Effector memory CD8-positive, alpha-beta T cell (primary cell): ENCODE measurements around the gene ANGPTL2.

Experiments
- ATAC-seq: fragments of 150-1000 bp; cut with Tn5 transposase; replicated peaks from 2 replicates; pipeline ENCODE4 v1.10.0; 2021; ENCODE audit warnings: mild to moderate bottlenecking, moderate library complexity
- DNase-seq, 3 experiments: peaks; one replicate each; pipeline ENCODE4 v3.0.0; 2021
- H3K27ac Mint-ChIP-seq, 2 donors: one replicate each; pipeline ENCODE4 v1.8.0; 2022; ENCODE audit warnings: mild to moderate bottlenecking in 2 of 2, mixed read lengths in 2 of 2, moderate library complexity in 2 of 2
- H3K27me3 Mint-ChIP-seq, 2 donors: one replicate each; pipeline ENCODE4 v1.8.0; 2022; ENCODE audit warnings: mixed read lengths in 2 of 2
- H3K36me3 Mint-ChIP-seq: one replicate; pipeline ENCODE4 v1.8.0; 2022; ENCODE audit warnings: mild to moderate bottlenecking, moderate library complexity, mixed read lengths; ENCODE audit not compliant: insufficient read depth
- H3K4me1 Mint-ChIP-seq, 2 donors: one replicate each; pipeline ENCODE4 v1.8.0; 2022; ENCODE audit warnings: low read depth in 2 of 2, mixed read lengths in 2 of 2
- H3K4me3 Mint-ChIP-seq, 2 donors: one replicate each; pipeline ENCODE4 v1.8.0; 2022; ENCODE audit warnings: mild to moderate bottlenecking in 2 of 2, mixed read lengths in 2 of 2, moderate library complexity in 2 of 2
- H3K9me3 Mint-ChIP-seq, 2 donors: one replicate each; pipeline ENCODE4 v1.8.0; 2022; ENCODE audit warnings: mixed read lengths in 2 of 2

Gene ANGPTL2

DNA sequence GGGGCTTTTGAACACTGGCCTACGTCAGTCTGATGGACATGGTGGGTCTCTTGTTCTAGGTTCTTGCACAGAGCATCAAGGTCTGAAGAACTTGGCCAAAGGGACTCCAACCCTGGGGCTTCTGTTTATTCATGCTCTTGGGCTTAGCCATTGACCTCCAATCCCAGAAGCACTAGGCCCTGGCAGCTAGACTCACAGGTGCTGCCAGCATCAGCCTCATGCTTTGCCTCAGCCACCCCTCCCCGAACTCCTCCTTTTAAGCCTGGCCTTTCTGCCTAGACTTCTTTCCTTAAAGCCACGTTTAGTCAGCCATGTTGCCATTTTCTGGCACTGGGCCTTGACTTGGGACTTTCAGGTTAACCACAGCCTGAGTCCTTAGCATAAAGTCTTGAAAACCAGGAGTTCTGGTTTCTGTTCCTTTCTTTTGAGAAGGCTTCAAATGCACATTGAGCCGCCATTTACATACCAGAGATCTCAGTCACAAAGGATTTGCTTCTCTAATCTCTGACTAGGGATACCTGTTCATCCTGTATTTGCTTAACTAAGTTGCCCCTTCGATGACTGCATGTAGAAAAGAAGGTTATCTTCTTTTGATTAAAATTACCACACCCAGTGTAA, 54.7 kb downstream of the ANGPTL2 start:
- Mint-ChIP-seq H3K4me1 (peaks cover 0 to 6% of the 10 kb centered on the region in 2 donors), H3K9me3 (peaks cover 0 to 8% of the 10 kb centered on the region in 2 donors), H3K36me3 (peaks cover 6% of the 10 kb centered on the region), H3K4me3 (no peak overlapping the region), H3K27me3 (no peaks in the 10 kb centered on the region), H3K27ac (peak overlapping the region in 1 of 2 donors; percentile 14)
- ATAC-seq = no peak
- no peak for DNase-seq

DNA sequence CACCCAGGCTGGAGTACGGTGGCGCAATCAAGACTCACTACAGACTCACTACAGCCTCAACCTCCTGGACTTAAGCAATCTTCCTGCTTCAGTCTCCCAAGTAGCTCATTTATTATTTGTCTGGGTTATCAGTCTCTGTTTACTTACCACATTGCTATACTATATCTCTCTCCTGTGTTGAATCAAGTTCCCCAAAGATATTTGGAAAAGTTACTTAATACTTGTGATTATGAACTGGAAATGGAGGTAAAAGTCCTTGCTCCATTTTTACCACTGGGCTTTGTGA, 55.6 kb downstream of the ANGPTL2 start:
- Mint-ChIP-seq H3K27me3 (no peaks in the 10 kb centered on the region), H3K4me1 (peaks cover 0 to 6% of the 10 kb centered on the region in 2 donors), H3K27ac (no peak overlapping the region), H3K4me3 (no peak overlapping the region), H3K9me3 (peaks cover 0 to 3% of the 10 kb centered on the region in 2 donors), H3K36me3 (peaks cover 2% of the 10 kb centered on the region)
- DNase-seq = no peak
- no peak for ATAC-seq

DNA sequence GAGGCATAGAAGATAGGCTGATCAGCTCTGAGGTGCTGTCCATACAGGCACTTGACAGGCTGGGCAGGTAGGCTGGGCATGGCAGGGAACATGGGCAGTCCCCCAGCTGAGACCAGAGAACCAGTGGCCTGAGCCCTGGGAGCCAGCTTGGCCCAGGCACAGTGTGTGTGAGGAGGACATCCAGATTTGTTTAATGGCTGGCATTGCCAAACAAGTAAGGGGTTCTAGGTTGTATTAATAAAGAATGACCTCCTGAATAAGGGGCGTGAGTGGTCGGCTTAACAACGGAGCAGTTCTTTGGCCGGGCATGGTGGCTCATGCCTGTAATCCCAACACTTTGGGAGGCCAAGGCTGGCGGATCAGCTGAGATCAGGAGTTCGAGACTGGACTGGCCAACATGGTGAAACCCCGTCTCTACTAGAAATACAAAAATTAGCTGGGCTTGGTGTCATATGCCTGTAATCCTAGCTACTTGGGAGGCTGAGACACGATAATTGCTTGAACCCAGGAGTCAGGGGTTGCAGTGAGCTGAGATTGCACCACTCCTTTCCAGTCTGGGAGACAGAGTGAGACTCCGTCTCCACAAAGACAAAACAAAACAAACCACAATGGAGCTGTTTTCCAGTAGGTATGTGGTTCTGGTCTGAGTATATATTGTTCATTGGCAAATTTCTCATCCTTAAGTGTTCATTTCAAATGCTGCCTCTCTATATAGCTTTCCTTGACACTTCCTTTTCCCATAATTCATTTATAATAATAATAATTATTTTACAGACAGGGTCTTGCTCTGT, 56.2 kb downstream of the ANGPTL2 start:
- no peaks in the 10 kb centered on the region for H3K27me3 Mint-ChIP-seq

DNA sequence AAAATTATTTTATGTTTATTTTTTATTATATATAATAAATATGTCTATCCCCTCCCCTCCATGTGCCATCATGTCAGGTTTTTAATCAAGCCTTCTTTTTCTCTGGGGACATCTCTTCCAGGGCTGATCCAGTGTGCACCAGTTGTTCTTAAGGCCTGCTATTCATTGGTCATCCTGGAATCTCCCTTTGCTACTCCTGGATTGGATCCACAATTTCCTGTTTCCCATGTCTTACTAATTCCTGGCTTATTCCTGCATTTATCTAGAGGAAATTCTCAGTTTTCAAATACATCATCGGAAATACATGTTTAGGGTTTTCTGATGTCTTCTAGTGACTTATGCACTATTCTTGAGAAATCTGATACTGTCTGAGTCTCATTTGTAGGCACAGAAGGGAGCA, 56.8 kb downstream of the ANGPTL2 start:
- Mint-ChIP-seq H3K4me3 (no peak overlapping the region), H3K27ac (no peak overlapping the region), H3K9me3 (no peaks in the 10 kb centered on the region), H3K36me3 (peaks cover 2% of the 10 kb centered on the region), H3K27me3 (no peaks in the 10 kb centered on the region), H3K4me1 (peaks cover 0 to 6% of the 10 kb centered on the region in 2 donors)
- DNase-seq (no peak), ATAC-seq (no peak)

More for the DNA sequence above, 56.2 kb downstream of the ANGPTL2 start:
- no peaks in the 10 kb centered on the region for H3K9me3 Mint-ChIP-seq
- DNase-seq (no peak), ATAC-seq (no peak)
- no peak overlapping the region for H3K4me3 Mint-ChIP-seq
- H3K36me3 Mint-ChIP-seq = peaks cover 2% of the 10 kb centered on the region
- no peak overlapping the region for H3K27ac Mint-ChIP-seq
- peaks cover 0 to 6% of the 10 kb centered on the region in 2 donors for H3K4me1 Mint-ChIP-seq

DNA sequence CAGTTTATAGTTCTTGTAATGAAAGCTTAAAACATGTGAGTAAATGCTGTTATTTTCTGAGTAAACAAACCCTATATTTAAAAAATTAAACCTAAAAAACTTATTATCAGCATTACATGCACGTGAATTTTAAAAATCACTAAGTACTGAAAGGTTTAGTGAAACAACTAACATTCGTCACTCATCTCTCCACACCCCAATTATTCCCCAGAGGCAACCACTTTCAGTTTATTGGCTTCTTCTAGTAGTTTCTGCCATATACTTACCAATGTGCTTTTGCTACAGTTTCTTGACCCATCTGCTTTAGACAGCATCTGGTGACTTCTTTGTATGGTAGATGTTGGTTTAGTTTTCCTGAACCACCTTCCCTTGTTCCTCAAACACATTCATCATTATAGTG, 58.1 kb downstream of the ANGPTL2 start:
- no peak overlapping the region for H3K4me3 Mint-ChIP-seq
- ATAC-seq (no peak), DNase-seq (no peak)
- no peak overlapping the region for H3K27ac Mint-ChIP-seq
- peaks cover 4 to 13% of the 10 kb centered on the region in 2 donors for H3K4me1 Mint-ChIP-seq
- H3K9me3 Mint-ChIP-seq = no peaks in the 10 kb centered on the region
- H3K27me3 Mint-ChIP-seq = no peaks in the 10 kb centered on the region
- H3K36me3 Mint-ChIP-seq = no peaks in the 10 kb centered on the region

DNA sequence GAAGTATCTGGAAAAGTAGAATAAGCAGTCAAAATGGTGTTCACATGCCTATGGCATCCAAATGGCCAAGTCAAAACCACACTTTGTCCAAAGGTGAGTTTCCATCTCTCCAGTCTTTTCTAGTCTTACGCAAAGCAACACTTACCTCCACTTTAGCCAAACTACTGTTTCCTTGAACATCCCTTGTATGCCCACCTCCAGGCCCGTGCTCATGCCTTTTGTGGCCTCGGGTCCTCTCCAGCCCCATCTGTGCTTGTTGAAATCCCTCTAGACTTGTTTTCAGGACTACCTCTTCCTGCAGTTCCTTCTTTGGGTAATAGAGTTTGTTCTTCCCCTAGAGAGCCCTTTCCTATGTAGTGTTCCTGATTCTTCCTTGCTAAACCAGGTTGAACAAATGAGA, 61.0 kb downstream of the ANGPTL2 start:
- Mint-ChIP-seq H3K9me3 (no peaks in the 10 kb centered on the region), H3K4me3 (no peak overlapping the region), H3K36me3 (no peaks in the 10 kb centered on the region), H3K27ac (no peak overlapping the region), H3K4me1 (peaks cover 16 to 24% of the 10 kb centered on the region in 2 donors), H3K27me3 (no peaks in the 10 kb centered on the region)
- ATAC-seq = no peak
- DNase-seq = no peak

DNA sequence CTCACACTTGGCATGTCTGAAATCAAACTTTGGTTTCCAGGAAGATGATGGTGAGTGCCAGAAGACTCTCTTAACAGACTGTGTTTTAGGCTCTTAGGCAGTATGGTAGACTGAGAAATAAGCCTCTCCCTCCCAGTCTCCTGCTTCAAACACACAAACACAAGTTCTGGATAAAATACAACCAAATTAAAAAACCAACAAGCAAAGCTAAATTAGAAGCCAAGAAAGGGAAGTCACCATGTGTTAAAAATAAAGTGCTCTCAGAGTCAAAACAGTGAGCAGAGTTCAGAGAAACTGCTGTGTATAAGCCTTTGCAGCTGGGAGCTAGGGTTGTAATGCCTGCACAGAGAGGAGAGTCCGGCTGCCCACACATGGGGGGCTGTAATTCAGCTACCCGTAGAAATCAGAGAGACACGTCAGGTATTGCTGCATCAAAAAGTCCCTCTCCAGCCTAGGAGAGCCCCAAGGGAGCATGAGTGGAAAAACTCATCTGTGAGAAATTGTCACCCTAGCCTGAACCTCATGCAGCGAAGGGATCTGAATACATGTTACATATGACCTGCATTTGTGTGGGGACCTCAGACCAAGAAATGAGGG, 62.6 kb downstream of the ANGPTL2 start:
- Mint-ChIP-seq H3K36me3 (no peaks in the 10 kb centered on the region), H3K4me1 (peaks cover 16 to 23% of the 10 kb centered on the region in 2 donors), H3K9me3 (no peaks in the 10 kb centered on the region), H3K4me3 (no peak overlapping the region), H3K27ac (peak overlapping the region; percentile 2 to 69), H3K27me3 (no peaks in the 10 kb centered on the region)
- DNase-seq (no peak), ATAC-seq (no peak)

DNA sequence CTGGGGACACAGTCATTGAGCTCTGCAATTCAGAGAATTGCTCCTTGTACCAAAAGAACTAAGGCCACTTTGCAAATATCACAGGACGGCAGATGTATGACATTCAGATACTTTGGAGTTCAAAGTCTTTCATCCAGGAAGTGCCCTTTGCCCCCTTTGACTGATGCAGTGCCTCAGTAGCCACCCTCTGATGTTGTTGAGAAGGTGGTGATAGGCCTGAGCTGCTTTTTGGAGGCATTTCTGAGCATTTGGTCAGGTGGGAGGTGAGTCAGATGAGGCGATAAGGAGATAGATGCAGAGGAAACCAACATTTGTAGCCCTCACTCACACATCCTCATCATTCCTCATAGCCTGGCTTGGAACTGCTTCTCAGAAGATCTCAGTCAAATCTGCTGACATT, 63.4 kb downstream of the ANGPTL2 start:
- Mint-ChIP-seq H3K9me3 (no peaks in the 10 kb centered on the region), H3K27me3 (no peaks in the 10 kb centered on the region), H3K27ac (no peak overlapping the region), H3K36me3 (no peaks in the 10 kb centered on the region), H3K4me1 (peaks cover 16 to 18% of the 10 kb centered on the region in 2 donors), H3K4me3 (no peak overlapping the region)
- no peak for ATAC-seq
- no peak for DNase-seq

DNA sequence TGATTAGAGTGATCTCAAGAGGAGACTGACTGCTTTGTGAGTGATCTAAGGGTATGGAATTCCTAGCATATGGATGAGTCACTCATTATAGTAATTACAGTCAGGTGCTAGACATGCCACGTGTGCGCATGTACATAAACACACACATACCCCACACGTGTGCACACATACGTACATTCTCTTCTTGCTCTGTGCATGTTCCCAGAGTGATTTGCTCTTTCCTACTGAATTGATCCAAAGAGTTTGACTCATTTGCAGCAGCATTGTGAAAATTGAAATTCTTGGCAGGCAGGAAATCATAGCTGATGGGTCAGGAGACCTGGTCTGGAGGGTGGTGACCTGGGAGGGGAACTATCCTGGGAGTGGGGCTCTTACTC, 63.8 kb downstream of the ANGPTL2 start:
- Mint-ChIP-seq H3K9me3 (no peaks in the 10 kb centered on the region), H3K4me1 (peaks cover 16 to 18% of the 10 kb centered on the region in 2 donors), H3K27me3 (no peaks in the 10 kb centered on the region), H3K27ac (no peak overlapping the region), H3K36me3 (no peaks in the 10 kb centered on the region), H3K4me3 (no peak overlapping the region)
- ATAC-seq (no peak), DNase-seq (no peak)

DNA sequence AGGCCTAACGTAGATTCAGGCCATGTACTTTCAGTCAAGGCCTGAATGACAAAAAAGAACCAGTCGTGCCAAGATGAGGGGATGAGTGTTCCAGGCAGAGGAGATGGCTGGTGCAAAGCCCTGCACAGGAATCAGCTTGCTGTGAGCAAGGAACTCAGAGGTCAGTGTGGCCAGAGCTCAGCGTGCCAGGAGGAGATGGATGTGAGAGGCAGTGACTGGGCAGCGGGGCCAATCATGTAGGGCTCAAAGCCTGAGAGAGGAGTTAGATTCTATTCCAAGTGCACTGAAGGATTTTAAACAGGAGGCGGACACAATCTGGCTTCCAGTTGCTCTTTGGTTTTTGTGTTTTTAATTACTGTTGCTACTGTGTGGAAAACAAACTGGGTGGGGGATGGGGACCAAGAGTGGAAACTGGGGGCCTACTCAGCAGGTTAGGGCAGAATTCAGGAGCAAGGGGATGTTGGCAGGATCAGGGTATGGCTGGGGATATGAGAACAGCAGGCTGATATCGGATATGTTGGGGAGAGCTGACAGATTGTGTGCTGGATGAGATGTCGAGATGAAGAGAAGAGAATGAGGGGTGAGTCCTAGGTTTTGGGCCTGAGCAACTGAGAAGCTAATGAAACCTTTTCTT, 64.3 kb downstream of the ANGPTL2 start:
- H3K36me3 Mint-ChIP-seq = no peaks in the 10 kb centered on the region
- H3K9me3 Mint-ChIP-seq = no peaks in the 10 kb centered on the region
- no peak for DNase-seq
- no peak for ATAC-seq
- no peaks in the 10 kb centered on the region for H3K27me3 Mint-ChIP-seq
- peaks cover 16 to 18% of the 10 kb centered on the region in 2 donors for H3K4me1 Mint-ChIP-seq
- H3K27ac Mint-ChIP-seq = peak overlapping the region; percentile 19 to 25
- H3K4me3 Mint-ChIP-seq = no peak overlapping the region

DNA sequence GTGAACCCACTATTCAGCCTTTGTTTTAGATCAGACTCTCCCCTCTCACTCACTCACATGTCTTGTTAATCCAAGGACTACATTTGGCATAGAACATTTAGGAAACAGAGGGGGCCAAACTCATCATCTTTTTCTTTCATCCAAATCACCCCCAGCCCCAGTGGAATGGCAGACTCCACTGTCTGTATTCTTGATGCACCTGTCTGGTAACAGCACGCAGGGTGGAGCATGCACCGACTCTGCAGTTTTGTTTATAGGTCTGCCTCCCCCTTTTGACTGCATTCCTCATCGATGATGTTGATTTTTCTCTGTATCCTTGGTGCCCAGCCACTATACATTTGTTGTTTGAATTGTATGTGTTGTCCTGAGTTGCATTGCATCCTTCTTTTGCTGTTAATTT, 66.0 kb downstream of the ANGPTL2 start:
- H3K27ac Mint-ChIP-seq = peak overlapping the region; percentile 25 to 36
- H3K9me3 Mint-ChIP-seq = no peaks in the 10 kb centered on the region
- H3K27me3 Mint-ChIP-seq = no peaks in the 10 kb centered on the region
- H3K36me3 Mint-ChIP-seq = no peaks in the 10 kb centered on the region
- peaks cover 16 to 18% of the 10 kb centered on the region in 2 donors for H3K4me1 Mint-ChIP-seq
- ATAC-seq (no peak), DNase-seq (no peak)
- no peak overlapping the region for H3K4me3 Mint-ChIP-seq

DNA sequence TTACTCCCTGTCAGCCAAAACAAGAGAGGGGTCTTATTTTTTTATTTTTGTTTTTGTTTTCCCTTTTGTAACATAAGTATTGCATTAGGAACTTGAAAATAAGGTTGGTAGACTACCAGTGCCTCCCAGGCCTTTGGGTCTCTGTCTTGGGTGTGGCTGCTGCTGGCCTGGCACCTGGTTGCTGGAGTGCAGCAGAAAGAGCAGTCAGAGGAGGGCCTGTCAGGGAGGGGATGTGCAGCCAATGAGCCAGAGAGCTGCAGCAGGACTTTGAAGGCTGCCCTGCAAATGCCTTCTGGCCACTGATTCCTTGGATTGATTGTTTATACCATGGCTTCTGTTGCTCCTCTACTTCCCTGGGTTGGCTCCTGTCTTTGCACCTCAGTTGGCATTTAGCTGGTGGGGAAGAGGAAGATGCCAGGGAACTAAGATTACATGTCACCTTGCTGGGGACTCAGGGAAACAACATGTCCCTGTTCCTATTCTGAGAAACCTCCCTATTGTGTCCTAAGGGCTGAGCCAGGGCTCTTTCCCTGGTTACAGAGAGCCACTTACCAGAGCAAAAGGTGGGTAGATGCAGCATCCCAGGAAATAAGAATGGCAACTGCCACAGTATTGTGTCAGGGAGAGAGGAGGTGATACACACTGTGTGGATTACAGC, 66.6 kb downstream of the ANGPTL2 start:
- no peak for DNase-seq
- H3K27ac Mint-ChIP-seq = peak overlapping the region; percentile 36 to 50
- peaks cover 16 to 18% of the 10 kb centered on the region in 2 donors for H3K4me1 Mint-ChIP-seq
- no peaks in the 10 kb centered on the region for H3K9me3 Mint-ChIP-seq
- H3K4me3 Mint-ChIP-seq = no peak overlapping the region
- H3K27me3 Mint-ChIP-seq = no peaks in the 10 kb centered on the region
- no peaks in the 10 kb centered on the region for H3K36me3 Mint-ChIP-seq
- ATAC-seq = no peak

DNA sequence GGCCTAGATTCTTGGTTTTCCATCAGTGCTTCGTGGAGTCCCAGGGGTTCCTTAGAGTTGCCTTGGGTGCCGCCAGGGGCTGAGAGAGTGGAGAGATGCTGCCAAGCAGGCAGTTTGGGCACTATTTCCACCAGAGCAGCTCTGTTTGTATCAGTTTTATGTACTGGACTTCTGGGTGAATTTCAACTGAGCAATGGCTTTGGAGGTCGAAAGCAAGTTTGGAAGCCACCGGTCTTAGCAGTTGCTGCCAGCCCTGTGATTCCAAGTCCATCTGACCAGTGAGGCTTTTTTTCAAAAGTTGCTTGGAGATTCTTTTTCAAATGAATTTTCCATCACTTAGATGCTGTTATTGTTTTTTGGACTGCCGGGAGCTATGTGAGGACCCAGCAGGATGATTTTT, 68.5 kb downstream of the ANGPTL2 start:
- H3K9me3 Mint-ChIP-seq = no peaks in the 10 kb centered on the region
- H3K36me3 Mint-ChIP-seq = no peaks in the 10 kb centered on the region
- H3K27ac Mint-ChIP-seq = peak overlapping the region in 1 of 2 donors; percentile 35
- H3K4me3 Mint-ChIP-seq = no peak overlapping the region
- DNase-seq (no peak), ATAC-seq (no peak)
- peaks cover 20 to 24% of the 10 kb centered on the region in 2 donors for H3K4me1 Mint-ChIP-seq
- no peaks in the 10 kb centered on the region for H3K27me3 Mint-ChIP-seq
